OCI-LY3 (cell line): ENCODE results near the gene SFXN2.

Experiments used
- H2AFZ ChIP-seq: fragments of 200-600, 300-600 bp; shearing (Covaris generic); 2 replicates; pipeline ENCODE4 v1.6.0; 2014; ENCODE audit warnings: antibody characterized with exemption, low read depth, low read length
- H3K27ac ChIP-seq: fragments of 200-600, 300-600 bp; sonication (generic); 2 replicates; pipeline ENCODE4 v1.5.1; 2014; ENCODE audit warnings: mild to moderate bottlenecking, low read length, moderate library complexity, mixed read lengths
- H3K27me3 ChIP-seq: fragments of 200-600, 300-600 bp; sonication (generic); 2 replicates; pipeline ENCODE4 v1.6.1; 2014; ENCODE audit warnings: low read depth, low read length, mixed read lengths
- H3K36me3 ChIP-seq: fragments of 200-600, 300-600 bp; sonication (generic); replicated peaks from 2 replicates; pipeline ENCODE3; 2014; ENCODE audit warnings: low read depth, low read length, mixed read lengths
- H3K4me1 ChIP-seq: fragments of 300-600, 200-600 bp; sonication (generic); 2 replicates; pipeline ENCODE4 v1.6.1; 2014; ENCODE audit warnings: low read length, mixed read lengths
- H3K4me2 ChIP-seq: fragments of 200-600, 300-600 bp; sonication (generic); 2 replicates; pipeline ENCODE4 v1.6.1; 2014; ENCODE audit warnings: low read length, mixed read lengths
- H3K4me3 ChIP-seq: fragments of 300-600, 200-600 bp; sonication (generic); 2 replicates; pipeline ENCODE4 v1.5.1; 2014; ENCODE audit warnings: antibody characterized with exemption, mild to moderate bottlenecking, low read length, moderate library complexity
- H3K79me2 ChIP-seq: fragments of 300-600, 200-600 bp; shearing (Covaris generic); 2 replicates; pipeline ENCODE4 v1.6.1; 2014; ENCODE audit warnings: mild to moderate bottlenecking, low read length, mixed read lengths
- H3K9ac ChIP-seq: fragments of 300-600, 200-600 bp; shearing (Covaris generic); 2 replicates; pipeline ENCODE4 v1.6.0; 2014; ENCODE audit warnings: mild to moderate bottlenecking, low read length, moderate library complexity
- H3K9me3 ChIP-seq: fragments of 200-600, 300-600 bp; shearing (Covaris generic); 2 replicates; pipeline ENCODE4 v1.6.1; 2014; ENCODE audit warnings: low read length, mixed read lengths; ENCODE audit not compliant: insufficient read depth
- H4K20me1 ChIP-seq: fragments of 200-600, 300-600 bp; sonication (generic); 2 replicates; pipeline ENCODE4 v1.6.1; 2016; ENCODE audit warnings: low read length, mixed read lengths; ENCODE audit not compliant: insufficient read depth
- CTCF ChIP-seq: fragments of 200-600, 300-600 bp; sonication (generic); IDR thresholded peaks from 2 replicates; pipeline ENCODE4 v1.5.1; 2014; ENCODE audit warnings: antibody characterized with exemption, low read length, low read depth
- EZH2phosphoT487 ChIP-seq: fragments of 200-600 bp; shearing (Covaris generic); IDR thresholded peaks from 2 replicates; pipeline ENCODE4 v1.6.1; 2018; ENCODE audit warnings: antibody characterized with exemption, mixed run types, low read depth

The SFXN2 gene

GRCh38 chr10:102773320-102773719, 58.9 kb downstream of the SFXN2 start:
- Histone ChIP-seq H2AFZ (no peak overlapping the region), H3K9ac (no peak overlapping the region), H3K9me3 (no peaks in the 10 kb centered on the region), H4K20me1 (peaks cover 8% of the 10 kb centered on the region; the same call in 1 of the 2 replicates), H3K79me2 (no peaks in the 10 kb centered on the region; the same call in 1 of the 2 replicates), H3K27ac (no peak overlapping the region), H3K36me3 (no peaks in the 10 kb centered on the region), H3K4me1 (peaks cover 29% of the 10 kb centered on the region), H3K4me2 (no peak overlapping the region), H3K4me3 (no peak overlapping the region), H3K27me3 (no peaks in the 10 kb centered on the region)
- TF ChIP-seq EZH2phosphoT487 (no peak), CTCF (no peak)

DNA sequence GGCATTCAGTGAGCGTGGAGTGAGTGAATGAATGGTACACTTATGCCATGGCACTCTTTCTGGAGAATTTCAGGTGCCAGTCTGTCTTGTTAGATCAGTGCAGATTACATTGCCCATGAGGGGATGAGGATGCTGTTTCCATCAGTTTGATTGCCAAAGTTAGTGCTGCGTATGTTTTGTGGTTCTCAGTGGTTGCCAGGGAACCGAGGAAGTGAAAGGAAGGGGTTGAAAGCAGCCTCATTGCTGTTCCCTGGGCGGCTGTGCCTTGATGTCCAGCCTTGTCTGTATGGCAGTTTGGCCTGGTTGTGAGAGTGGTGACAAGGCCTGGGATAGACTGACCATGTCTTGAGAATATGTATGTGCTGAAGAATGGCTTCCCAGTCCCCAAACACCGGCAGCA, 59.5 kb downstream of the SFXN2 start:
- Histone ChIP-seq H4K20me1 (peaks cover 8% of the 10 kb centered on the region; the same call in 1 of the 2 replicates), H3K9me3 (no peaks in the 10 kb centered on the region), H3K27ac (no peak overlapping the region), H3K4me2 (peak overlapping the region; percentile 24; the same call in 1 of the 2 replicates), H3K4me1 (peaks cover 29% of the 10 kb centered on the region), H3K79me2 (no peaks in the 10 kb centered on the region; the same call in 1 of the 2 replicates), H3K9ac (no peak overlapping the region), H3K36me3 (no peaks in the 10 kb centered on the region), H3K27me3 (no peaks in the 10 kb centered on the region), H3K4me3 (no peak overlapping the region), H2AFZ (no peak overlapping the region)
- TF ChIP-seq CTCF = no peak
- TF ChIP-seq EZH2phosphoT487 = no peak

GRCh38 chr10:102775201-102775934, 60.9 kb downstream of the SFXN2 start:
- Histone ChIP-seq H3K27me3 (no peaks in the 10 kb centered on the region), H3K36me3 (no peaks in the 10 kb centered on the region), H3K9ac (no peak overlapping the region), H3K79me2 (no peaks in the 10 kb centered on the region; the same call in 1 of the 2 replicates), H3K4me1 (peaks cover 29% of the 10 kb centered on the region), H2AFZ (no peak overlapping the region), H3K27ac (no peak overlapping the region), H3K4me2 (no peak overlapping the region), H3K9me3 (no peaks in the 10 kb centered on the region), H4K20me1 (peaks cover 8% of the 10 kb centered on the region; the same call in 1 of the 2 replicates), H3K4me3 (no peak overlapping the region)
- TF ChIP-seq CTCF (no peak), EZH2phosphoT487 (no peak)

DNA sequence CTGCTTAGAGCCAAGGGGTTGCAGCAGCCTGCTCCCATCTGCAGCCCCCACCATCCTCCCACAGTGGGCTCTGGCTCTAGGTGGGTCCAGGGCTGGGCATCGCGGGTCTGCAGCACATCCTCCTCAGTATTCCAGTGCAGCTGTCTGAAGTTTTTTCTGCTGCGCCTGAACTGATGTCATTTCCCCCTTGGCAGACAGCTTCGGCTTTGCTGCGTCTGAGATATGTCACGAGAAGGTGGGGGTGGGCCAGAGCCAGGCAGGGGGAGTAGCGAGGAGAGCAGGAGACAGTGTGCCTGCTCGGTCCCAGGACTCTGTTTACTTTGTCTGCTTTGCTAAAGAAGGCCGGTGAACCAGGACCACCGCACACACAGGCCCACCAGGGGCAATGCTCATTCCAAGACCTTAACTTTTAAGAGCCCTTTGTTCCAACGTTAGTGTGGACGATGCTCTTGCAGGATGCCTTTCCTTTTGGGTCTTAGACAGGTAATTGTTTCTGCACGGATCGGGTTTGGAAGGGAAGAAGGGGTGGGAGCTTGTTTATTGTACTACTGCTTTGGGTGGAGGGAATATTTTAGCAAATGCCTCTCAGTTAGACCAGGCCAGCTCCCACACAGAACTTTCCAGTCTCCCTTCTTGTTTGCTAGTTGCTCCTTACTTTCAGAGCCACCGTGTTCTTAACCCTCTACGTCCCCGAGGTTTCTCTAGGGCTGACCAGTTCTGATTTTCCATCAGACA, 61.7 kb downstream of the SFXN2 start:
- H3K27me3 ChIP-seq = no peaks in the 10 kb centered on the region
- no peak overlapping the region for H3K9ac ChIP-seq
- no peaks in the 10 kb centered on the region for H3K36me3 ChIP-seq
- H3K4me3 ChIP-seq = no peak overlapping the region
- H3K4me1 ChIP-seq = peaks cover 29% of the 10 kb centered on the region
- no peaks in the 10 kb centered on the region for H3K79me2 ChIP-seq
- H2AFZ ChIP-seq = no peak overlapping the region
- no peaks in the 10 kb centered on the region for H3K9me3 ChIP-seq
- no peak overlapping the region for H3K4me2 ChIP-seq
- peaks cover 8% of the 10 kb centered on the region; the same call in 1 of the 2 replicates for H4K20me1 ChIP-seq
- no peak overlapping the region for H3K27ac ChIP-seq
- TF ChIP-seq CTCF (no peak), EZH2phosphoT487 (no peak)
